Activated T-cell treated with anti-CD3 and anti-CD28 coated beads for 1 hour (primary cell): ENCODE results near the gene ABHD18.
"Not testable (repeated sequence)": the region's sequence is repeated elsewhere in the genome, so short reads cannot be mapped to it uniquely, and the experiment has no call there.

Experiments used
- DNase-seq: peaks from one replicate; pipeline ENCODE4 v3.0.0-alpha.2; 2020; ENCODE audit warnings: low read depth

The ABHD18 gene

DNA sequence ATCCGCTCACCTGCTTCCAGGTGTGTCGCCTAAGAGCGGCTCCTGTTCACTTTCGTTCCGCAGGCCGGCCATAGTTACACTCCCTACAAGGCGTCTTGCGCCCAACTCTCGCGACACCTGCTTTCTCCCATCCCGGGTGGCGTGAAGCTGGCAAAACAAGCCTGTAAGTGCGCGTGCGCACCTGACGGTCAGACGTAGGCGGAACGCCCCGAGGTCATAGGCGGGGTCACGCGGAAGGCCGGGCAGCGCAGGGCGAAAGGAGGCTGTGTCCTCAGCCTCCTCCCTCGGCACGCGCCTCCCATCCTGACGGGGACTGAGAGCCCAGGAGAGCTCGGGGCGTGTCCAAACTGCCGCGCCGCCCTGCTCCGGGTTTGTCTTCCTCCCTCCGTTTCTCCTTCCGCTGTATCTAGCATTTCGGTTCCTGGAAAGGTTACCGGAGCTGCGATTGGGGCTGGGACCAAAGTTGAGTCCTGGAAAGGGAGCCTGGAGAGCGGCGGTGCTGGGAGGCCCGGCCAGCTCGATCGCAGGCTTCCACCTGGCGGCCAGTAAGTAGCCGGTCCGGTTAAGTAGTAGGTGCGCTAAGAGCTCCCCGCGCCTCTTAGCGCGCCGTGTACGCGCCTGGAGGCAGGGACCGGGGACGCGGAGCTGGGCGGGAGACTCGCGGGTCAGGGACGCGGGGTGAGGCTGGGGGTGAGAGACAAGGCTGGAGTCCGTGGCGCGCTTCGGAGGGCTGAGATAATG is at the start of gene ABHD18, which contains the start of gene MFSD8:
ABHD18 (plus strand) TSS at position 345 of the 741 bp plus-strand sequence. CDS start 17,550 bp downstream, outside the sequence.
MFSD8 (minus strand) TSS at position 112 of the 741 bp plus-strand sequence; CDS start at position 72, 40 bp downstream.
- DNase-seq, result peak; percentile 97

GRCh38 chr4:127916512-127916911 is 48.7 kb upstream of the ABHD18 start:
- no peak for DNase-seq

- DNase-seq, result no peak
These were observed 48.1 kb upstream of the ABHD18 start for GRCh38 chr4:127917151-127917550.

GRCh38 chr4:127920521-127920920 is 44.7 kb upstream of the ABHD18 start:
- no peak for DNase-seq

DNA sequence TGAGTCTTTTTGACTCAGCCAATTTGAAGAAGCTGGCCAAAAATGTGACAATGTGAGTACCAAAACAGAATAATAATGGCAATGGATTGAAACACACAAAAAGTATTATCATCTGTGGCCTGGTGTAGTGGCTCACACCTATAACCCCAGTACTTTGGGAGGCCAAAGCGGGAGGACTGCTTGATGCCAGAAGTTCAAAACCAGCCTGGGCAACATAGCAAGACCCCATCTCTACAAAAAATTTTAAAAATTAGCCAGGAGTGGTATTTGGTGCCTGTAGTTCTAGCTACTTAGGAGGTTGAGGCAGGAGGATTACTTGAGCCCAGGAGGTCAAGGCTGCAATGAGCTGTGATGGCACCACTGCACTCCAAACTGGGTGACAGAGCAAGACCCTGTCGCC is 43.0 kb upstream of the ABHD18 start:
- no peak for DNase-seq

GRCh38 chr4:127925720-127926119 is 39.5 kb upstream of the ABHD18 start:
- not testable (repeated sequence) for DNase-seq

DNA sequence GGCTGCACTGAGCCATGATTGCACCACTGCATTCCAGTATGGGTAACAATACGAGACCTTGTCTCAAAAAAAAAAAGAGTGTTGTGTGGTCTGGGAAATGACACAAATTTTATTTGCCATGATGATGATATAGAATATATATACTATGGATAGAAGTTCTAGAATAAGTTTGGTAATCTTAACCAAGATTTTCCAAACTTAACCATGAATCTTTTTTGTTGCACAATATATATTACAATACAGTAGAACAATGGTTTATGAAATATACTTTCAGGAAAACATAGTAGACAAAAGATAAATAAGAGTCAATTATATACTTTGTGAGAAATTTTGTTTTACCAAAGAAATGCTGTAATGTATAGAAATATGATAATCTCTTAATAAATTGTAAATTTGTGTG is 35.0 kb upstream of the ABHD18 start:
- no peak for DNase-seq

DNA sequence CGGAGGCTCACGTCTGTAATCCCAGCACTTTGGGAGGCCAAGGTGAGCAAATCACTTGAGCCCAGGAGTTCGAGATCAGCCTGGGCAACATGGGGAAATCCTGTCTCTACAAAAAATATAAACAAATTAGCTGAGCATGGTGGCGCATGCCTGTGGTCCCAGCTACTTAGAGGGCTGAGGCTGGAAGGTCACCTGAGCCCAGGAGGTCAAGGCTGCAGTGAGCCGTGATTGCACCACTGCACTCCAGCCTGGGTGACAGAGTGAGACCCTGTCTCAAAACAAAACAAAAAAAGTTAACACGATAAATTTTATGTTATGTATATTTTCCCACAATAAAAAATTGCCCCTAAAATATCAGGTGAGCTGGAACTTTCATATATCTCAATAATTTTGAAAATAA is 33.4 kb upstream of the ABHD18 start:
- not testable (repeated sequence) for DNase-seq

GRCh38 chr4:127936974-127937373 is 28.2 kb upstream of the ABHD18 start:
- no peak for DNase-seq

GRCh38 chr4:127957105-127957504 is 8.1 kb upstream of the ABHD18 start:
- DNase-seq, result no peak

DNA sequence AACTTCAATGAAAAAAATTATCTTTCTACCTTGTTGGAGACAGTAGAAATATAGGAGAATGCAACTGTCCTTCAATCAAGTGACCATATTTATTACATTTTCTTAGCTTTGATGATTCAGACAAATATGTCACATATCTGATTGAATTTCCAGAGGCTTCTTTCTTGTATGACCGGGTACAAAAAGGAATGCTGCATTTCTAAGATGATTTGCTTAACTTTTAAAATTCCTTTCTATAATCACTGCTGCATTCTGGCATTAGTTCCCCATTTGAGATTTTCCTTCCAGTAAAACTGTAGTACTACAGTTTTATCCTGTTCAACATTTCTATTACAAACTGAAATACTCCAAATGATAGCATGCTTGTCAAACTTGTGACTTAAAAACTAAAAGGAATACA is 5.4 kb upstream of the ABHD18 start:
- DNase-seq, result no peak

DNA sequence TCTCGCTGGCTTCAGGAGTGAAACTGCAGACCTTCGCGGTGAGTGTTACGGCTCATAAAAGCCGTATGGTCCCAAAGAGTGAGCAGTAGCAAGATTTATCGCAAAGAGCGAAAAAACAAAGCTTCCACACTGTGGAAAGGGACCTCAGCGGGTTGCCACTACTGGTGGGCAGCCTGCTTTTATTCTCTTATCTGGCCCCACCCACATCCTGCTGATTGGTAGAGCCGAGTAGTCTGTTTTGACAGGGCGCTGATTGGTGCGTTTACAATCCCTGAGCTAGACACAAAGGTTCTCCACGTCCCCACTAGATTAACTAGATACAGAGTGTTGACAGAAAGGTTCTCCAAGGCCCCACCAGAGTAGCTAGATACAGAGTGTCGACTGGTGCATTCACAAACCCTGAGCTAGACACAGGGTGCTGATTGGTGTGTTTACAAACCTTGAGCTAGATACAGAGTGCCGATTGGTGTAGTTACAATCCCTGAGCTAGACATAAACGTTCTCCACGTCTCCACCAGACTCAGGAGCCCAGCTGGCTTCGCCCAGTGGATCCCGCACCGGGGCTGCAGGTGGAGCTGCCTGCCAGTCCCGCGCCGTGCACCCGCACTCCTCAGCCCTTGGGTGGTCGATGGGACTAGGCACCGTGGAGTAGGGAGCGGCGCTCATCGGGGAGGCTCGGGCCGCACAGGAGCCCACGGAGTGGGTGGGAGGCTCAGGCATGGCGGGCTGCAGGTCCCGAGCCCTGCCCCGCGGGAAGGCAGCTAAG is 1.4 kb upstream of the ABHD18 start:
- DNase-seq, result not testable (repeated sequence)

DNA sequence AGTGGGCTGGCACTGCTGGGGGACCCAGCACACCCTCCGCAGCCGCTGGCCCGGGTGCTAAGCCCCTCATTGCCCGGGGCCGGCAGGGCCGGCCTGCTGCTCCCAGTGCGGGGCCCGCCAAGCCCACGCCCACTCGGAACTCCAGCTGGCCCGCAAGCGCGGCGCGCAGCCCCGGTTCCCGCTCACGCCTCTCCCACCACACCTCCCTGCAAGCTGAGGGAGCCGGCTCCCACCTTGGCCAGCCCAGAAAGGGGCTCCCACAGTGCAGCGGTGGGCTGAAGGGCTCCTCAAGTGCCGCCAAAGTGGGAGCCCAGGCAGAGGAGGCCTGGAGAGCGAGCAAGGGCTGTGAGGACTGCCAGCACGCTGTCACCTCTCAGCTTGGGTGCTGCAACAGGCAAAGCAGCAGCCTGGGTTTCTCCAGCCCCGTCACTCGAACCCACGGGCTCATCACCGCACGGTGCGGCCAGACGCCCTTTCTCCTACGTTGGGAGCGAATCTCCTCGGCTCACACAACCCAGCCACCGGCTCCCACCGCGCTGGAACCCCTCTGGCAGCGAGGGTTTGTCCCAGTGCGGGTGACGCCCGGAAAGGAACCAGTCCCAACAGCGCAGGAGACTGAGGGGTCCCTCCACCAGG is 662 bp upstream of the ABHD18 start:
- DNase-seq, result peak; percentile 6

DNA sequence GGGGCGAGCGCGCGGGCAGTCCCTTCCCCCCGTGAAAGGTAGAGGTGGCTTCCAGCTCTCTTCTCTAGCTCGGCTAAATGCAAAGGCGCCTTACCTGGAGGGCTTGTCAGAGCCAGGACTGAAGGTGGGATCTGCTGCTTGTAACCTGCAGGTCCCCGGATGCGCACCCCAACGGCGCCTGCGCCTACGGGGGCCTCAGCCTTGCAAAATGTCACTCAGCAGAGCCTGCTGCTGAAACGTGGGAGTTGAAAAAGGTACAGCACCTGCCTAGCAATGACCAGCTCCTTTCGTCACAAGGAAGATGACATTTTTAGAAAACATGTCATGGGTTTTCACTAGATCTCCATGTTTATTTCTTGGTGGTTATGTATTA is 583 bp downstream of the ABHD18 start:
- DNase-seq, result peak; percentile 55

DNA sequence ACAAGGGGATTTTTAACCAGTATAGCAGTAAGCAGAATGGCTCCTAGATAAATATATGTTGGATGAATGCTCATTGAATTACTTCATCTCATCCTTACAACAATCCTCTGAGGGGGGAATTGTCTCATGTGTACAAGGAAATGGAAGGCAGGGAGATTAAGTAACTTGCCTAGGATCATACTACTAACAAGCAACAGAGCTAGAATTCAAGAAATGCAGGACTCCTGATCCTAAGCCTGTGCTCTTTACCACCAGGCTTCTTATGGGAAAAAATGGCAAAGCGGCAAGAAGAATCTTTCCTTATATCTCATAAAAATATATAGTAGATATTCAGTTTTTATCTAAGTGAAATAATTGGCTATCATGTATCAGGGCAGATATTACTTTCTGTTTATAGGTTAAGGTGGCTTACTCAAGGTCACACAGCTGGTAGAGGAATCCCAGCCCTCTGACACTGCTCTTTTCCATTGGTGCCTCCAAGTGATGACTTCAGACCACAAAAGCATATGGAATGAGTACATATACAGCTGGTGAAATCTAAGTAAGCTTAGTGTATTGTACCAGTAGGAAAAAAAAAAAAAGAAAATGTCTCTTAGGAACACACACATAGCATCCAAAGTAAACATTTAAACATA is 2.1 kb downstream of the ABHD18 start:
- no peak for DNase-seq

- no peak for DNase-seq
These were observed 3.4 kb downstream of the ABHD18 start for GRCh38 chr4:127968586-127968985.

DNA sequence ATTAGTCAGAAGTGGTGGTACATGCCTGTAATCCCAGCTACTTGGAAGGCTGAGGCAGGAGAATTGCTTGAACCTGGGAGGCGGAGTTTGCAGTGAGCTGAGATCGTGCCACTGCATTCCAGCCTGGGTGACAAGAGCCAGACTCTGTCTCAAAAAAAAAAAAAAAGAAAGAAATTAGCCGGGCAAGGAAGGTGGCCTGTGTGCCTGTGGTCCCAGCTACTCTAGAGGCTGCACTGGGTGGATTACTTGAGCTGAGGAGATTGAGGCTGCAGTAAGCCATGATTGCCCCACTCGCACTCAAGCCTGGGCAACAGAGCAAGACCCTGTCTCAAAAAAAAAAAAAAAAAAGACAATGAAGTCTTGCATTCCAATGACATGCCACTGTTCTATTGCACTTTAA is 5.7 kb downstream of the ABHD18 start:
- DNase-seq, result not testable (repeated sequence)

- DNase-seq, result no peak
These were observed 10.0 kb downstream of the ABHD18 start for GRCh38 chr4:127975121-127975770.

DNA sequence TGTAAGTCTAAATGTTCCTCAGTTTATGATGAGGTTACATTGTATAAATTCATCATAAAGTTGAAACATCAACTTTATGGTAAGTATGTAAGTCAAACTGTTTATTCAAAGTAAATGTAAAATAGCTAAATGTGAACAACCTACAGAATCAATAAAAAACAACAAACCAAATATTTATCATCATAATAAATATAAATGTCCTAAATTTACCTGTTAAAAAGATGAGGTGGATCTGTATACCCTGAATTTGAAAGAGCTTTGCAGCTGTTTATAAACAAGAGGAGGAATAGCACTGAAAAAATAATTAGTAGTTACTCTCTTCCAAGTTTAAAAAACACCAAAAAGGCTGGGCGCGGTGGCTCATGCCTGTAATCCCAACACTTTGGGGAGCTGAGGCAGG is 13.7 kb downstream of the ABHD18 start:
- no peak for DNase-seq

DNA sequence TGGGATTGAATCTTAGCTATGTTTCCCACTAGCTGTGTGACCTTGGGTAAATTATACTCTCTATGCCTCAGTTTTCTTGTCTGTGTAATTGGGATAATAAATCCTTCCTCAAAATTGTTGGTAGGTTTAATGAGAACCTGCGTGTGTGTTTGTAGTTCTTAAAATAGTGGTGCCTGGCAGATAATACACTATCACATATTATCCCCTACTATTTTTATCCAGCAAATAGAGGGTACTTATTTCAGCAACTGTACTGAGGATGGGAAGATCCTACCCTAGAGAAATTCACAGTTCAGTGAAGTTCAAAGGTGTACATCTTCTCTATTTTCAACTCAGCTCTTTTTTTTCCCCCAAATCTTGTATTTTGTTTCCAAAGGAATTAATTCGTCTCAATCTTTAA is 17.2 kb downstream of the ABHD18 start:
- DNase-seq, result no peak

GRCh38 chr4:127985989-127986388 is 20.8 kb downstream of the ABHD18 start:
- no peak for DNase-seq

- no peak for DNase-seq
These were observed 23.4 kb downstream of the ABHD18 start for GRCh38 chr4:127988638-127989037.
